Activated T-helper 1 cell treated with anti-CD3 and anti-CD28 coated beads, Interleukin-2, amount 50 U/mL, for 16 hours (primary cell): ENCODE measurements around the gene RGL1.

Source experiments
- DNase-seq, 2 donors: peaks; one replicate each; pipeline ENCODE4 v3.0.0-alpha.2; 2020; ENCODE audit warnings: low read depth in 1 of 2, low spot score in 1 of 2

Gene RGL1

DNA sequence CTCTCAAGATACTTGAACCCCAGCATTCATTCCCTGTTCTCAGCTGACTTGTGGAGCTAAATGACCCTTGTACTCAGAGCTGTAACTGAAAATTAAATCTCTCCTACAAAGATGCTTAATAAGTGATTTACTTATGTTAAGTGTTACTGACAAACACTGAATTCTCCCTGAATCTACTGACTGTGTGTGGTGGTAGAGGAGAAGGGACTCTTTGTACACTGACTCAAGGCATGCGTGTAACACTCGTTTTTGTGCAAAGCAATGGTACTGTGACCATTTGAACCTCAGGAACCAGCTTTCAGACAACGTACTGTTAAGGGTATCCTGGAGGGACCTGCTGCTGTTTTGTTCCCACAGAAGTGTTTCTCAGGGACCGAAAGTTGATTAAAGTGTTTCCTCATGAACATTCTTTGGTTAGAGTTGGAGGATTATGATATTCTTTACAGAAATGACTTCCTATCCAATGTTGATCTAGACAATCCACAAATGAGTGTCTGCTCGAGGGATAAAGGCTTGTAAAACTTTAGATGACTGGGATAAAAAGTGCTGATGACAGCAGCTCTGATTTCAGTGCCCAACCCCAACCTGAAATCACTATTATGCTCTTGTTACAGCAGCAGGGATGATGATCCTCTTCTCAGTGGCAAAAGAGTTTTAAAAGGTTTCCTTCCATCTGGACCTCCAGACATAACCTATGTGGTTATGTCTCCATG, 12.8 kb downstream of the RGL1 start:
- no peak for DNase-seq

DNA sequence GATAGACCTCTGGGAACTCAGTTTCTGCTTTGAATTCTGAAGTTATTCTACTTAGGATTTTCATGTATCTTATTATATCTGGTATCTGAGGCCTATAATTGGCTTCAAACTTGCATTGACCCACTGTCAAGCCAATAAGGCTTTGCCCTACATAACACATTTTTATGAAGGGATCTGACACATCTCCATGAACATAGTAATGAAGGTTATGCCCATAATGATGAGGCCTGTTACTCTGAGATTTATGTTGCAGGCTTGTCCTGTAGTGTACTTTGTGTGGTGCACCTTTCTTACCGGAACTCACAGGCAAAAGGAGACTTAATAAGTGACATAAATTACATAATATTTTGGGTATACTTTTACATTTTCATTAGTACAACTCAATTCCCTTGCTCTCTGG, 14.1 kb downstream of the RGL1 start:
- no peak for DNase-seq

DNA sequence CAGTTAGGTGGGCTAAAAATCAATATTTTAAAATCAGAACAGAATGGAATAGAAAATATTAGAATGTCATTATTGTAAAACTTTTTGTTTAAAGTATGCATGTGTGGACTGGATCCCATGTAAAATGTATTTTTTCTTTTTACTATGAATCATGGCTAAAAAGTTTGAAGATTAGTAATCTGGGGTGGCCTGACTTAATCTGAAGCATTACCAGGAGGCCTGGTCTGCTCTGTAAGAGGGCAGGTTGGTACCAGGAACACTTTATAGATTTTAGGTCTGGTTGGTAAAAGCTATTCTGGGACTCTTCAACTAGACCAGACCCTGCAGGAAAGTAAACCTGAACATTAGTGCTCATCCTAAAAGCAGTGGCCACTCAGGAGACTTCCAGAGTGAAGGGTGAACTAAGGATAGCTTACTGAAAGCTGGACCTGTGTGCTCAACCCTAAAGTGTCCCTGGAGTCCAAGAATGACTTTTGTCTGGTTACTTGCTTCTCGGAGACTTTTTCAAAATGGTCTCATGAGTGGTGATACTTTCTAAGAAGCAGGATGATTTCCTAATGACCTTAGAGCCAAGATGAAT, 16.5 kb downstream of the RGL1 start:
- DNase-seq, result no peak

DNA sequence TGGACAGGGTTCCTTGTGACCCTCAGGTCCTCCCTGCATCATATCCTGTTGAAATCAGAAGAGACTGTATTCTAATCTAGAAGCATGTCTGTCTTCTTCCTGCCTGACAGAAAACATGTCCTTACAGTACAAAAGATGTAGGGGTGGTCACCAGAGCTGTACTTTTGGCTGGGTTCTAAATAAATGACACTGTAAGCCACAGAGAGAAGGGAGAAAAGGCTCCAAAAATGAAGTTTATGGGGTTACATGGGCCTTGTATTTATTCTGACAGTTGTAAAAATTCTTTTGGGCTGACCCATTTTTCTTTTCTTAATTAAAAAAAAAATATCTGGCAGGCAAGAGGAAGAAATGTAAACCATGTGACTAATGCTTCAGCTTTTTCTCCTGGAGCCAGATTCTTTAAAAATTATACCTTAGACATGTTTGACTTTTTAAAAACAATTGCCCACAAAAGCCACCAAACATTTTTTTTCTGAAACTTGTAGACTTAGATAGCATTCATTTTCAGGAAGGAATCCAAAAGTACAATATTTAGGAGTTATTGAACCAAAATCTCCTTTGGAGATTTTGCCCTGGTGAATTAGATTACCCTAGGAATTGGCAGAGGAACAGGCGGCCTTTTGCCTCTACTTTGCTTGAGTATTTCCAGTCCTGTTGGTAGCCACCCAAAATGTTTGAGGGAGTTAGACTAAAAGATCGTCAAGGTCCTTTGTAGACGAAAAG, 17.1 kb downstream of the RGL1 start:
- DNase-seq, result no peak

DNA sequence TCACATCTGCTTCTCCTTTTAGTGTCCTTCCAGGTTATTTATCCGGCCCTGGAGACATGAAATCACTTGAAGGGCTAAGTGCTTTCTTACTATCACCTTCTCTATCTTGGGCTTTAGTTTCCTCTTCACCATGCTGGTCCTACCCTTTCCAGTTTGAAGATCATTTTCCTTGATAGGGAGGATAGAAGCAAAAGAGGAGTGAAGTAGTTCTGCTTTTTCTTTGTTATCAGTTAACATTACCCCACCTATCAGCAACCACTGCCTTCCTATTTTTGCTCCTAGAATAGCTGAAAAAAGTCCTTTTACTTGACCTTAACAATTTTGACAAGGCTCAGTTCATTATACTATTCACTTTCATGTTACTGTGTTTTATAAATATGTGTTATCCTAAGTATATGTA, 19.4 kb downstream of the RGL1 start:
- no peak for DNase-seq

DNA sequence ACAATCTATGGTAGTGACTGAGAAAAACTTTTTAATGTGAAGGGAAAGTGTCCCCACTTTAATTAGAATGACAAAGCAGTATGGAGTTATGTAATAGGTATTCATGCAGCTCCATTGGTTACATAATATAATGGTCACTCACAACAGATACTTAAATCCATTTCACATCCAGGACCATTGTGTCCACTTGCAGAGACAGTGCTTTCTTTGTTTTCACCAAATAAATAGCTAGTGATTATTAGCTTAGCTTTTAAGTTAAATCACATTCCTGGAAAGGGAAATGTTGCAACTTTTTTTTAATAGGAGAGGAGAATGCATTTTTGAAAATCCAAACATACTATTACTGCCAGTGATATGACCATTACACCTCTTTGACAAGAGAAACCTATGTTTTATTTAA, 22.9 kb downstream of the RGL1 start:
- DNase-seq, result no peak

DNA sequence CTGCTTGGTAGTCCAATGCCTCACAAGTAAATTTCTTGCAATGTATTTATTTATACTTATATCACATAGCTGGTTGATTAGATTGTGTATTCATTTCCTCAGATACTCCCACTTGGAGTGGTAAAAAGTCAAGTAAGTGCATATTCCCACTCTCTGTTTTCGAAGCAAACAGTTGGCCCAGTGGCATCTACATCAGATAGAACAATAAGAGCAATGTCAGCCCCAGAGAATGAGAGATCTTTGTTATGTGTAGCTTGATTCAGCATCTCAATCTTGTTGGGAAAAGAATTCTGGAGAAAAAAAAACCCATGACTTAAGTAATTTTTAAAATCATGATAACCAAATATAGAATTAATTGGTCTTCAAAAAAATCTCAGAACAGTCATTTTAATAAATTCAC, 25.5 kb downstream of the RGL1 start:
- DNase-seq, result no peak

DNA sequence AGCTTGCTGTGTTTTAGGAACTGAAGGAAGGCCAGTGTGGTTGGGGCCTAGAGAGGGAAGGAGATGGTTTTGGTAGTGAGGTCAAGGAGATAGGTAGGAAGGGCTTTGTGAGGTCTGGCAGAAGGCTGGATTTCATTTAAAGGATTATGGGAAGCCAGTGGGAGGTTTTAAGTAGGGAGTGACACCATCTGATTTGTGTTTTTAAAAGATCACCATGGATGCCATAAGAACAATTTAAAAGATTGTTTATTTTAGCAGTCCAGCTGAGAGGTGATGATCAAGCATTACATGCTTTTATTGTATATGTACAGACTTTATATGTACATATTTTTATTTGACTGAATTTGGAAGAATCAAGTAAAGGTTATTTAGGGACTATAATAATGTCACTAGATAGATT, 26.4 kb downstream of the RGL1 start:
- no peak for DNase-seq

DNA sequence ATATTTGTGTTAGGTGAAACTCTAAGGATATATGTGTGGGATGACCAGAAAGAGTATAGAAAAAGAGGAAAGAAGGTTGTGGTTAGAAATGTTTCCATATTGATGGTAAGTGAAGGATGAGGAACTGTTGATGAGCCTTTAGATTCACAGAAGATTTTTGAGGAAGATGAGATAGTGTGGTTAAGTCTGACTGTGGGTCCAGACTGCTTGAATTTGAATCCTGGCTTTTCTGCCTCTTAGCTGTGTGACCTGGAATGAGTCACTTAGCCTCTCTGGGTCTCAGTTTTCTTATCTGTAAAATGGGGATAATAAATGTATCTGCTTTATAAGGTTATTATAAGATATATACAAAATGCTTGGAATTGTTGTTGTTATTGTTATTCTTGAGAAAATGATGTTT, 27.5 kb downstream of the RGL1 start:
- DNase-seq, result no peak

DNA sequence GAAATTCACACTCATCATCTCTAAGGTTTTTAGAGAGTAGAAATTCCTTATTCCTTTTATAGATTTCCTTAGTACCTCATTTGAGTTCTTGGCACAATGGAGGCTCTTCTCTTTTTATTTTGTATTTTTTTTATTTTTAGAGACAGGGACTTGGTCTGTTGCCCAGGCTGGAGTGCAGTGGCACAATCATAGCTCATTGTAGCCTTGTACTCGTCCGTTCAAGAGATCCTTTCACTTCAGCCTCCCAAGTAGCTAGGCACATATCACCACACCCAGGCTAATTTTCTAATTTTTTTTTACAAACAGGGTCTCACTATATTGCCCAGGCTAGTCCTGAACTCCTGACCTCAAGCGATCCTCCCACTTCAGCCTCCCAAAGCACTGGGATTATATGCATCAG, 29.6 kb downstream of the RGL1 start:
- no peak for DNase-seq

DNA sequence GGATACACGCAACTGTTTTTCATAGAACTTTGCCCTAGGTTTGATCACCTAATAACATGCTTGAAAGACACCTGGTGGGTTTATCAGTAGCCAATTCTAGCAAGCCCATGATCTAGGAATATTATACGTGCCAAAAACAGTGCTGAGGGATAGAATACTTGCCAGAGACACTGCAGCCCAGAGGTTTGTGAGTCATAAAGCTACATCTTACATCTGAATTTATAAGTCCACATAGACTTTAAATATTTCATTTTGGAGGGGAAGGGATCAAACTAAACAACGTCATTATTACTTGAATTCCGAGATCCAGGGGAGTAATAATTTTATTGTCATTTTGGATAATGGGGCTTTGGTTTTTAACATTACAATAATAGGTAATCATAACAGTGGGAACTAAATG, 31.7 kb downstream of the RGL1 start:
- no peak for DNase-seq

DNA sequence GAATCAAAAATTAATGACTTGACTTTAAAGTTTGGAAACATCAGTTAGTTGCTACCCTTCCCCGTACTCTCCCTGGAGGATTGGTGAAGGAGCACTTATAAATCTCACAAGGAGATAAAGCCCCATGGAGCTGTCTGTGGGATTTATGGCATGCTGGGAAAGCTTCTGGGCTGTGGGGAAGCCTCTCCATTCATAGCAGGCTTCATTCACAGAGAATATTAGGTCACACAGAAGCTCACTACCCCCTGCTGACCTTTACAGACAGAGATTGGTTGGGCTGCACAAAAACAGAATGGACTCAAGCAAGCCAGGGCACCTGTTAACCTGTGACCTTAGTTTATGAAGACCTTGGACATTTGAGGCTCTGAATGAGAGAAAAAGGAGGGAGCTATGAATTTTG, 32.1 kb downstream of the RGL1 start:
- DNase-seq, result no peak

DNA sequence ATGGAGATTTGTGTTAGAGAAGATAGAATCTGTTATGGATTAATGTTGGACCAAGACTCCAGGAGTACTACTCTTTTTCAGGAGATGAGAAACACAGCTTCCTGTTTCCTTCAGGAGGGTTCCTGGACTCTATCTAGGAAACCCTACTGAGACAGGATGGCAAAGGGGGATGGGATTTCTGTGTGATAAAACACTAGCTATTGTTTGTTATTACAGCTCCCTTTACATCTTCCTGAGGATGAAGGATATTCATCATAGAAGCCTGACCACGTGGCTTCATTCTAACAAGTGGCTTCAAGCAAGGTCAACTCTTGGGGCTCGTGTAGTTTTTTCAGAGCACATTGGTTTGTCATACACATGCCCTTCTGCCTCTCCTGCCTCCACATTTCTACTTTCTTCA, 33.3 kb downstream of the RGL1 start:
- no peak for DNase-seq

DNA sequence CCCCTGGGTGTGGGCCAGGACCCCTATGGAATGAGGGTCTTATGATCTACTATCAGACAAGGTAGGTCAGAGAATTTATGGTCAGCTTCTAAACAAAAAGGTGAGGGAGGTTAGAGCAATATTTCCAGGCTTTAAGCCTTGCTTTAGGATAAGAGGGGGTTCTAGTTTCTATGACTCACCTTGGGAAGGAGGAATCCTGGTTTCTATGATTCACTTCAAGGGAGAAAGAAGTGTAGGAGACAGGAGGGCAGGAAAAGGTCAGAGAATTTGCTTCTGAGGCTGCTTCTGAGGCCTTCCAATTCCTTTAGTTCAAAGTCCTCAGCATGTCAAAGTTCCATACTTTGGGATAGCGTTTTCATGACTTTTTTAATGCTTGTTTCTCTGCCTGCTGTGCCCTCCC, 35.2 kb downstream of the RGL1 start:
- no peak for DNase-seq

DNA sequence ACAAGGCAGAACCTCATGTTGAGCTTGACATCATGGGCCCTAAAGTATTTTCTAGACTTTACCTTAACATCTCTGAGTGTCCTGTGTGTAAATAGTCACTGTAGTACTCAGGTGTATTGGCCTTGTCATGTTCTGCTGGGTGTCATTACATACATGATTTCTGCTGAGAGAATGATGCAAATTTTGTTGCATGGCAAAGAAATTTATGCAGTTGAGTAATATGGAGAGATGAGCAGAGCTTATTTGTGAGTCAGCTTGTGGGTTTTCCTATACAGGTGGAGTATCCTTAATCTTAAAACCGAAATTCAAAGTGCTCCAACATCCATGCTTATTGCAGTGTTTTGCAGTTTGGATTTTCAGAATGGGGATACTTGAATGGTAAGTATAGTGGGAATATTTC, 36.6 kb downstream of the RGL1 start:
- DNase-seq, result no peak

DNA sequence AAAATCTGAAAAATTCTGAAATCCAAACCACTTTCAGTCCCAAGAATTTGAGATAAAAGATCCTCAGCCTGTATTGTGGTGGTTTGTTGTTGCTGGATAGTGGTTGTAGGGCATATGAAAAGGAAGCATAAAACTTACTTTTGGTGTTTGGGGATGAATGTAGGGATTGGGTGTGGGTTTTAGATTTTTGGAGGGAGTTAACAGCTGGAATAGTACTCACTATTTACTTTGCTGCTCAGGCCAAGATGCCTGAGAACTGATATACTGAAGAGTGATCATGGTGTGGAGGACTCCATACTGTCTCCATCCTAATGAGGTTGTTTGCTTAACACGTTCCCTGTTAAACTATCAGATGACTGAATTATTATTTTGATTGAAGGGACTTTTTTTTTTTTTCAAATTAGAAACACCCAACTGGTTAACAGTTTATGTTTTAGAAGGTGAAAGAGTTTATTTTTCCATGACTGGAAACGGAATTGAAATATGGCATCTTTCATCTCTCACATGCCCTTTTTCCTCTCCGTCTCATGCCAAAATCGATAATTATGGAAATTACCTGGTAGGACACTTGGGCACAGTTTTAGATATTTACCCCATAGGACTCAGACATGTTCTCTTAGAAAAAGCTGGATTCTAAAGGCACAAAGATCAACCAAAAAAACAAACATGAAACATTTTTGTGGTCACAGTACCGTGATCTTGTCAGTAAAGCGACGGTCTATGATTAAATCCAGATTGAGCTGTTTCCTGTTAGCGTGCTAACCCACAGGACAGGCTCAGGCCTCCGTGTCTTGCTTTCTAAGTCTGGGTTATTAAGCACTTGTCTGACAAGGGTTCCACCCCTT, 37.3 kb downstream of the RGL1 start:
- DNase-seq, result no peak

DNA sequence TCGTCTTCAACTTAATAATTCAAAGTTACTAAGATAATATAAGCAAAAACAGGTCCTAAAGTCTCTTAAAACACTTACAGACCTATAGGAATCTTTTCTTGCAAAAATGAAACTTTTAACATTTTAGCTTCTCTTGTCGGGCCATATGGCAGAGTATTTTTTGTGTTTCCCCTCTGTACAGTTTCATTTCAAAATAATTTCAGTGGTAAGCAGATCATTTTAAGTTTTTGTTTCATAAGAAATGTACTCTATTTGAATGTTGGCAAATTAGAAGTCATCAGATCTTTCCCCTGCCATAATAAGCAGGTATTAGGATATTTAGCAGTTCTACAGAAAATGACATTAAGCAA, 37.9 kb downstream of the RGL1 start:
- no peak for DNase-seq

DNA sequence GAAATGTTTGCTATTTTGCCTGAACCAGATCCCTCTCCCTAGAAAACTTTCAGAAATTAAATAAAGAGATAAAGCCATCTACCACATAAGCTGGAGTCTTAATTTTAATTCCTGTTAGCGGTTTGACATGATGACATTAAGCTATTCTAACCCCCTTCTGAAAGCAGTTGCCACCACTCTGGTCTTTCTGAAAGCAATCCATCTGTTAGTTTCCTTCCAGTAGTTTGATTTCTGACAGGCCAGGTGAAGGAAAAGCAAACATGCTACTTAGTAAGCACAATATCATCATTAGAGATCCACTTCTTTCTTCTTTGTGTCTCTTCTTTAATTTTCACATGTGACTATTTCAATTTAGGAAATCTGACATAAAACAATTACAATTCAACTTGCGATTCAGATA, 39.9 kb downstream of the RGL1 start:
- DNase-seq, result no peak

DNA sequence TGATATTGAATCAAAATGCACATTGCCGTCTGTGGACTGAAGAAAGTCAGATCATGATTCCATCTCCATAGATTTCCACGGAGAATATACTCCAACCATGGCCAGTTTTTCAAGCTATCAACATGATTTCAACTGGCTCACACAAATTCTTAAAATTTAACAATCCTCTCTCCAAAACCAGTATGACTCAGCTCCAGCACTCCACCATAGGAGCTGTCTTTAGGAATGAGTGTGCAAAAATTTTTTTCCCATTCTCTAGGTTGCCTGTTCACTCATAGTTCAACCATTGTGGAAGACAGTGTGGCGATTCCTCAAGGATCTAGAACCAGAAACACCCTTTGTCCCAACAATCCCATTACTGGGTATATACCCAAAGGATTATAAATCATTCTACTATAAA, 40.8 kb downstream of the RGL1 start:
- no peak for DNase-seq

DNA sequence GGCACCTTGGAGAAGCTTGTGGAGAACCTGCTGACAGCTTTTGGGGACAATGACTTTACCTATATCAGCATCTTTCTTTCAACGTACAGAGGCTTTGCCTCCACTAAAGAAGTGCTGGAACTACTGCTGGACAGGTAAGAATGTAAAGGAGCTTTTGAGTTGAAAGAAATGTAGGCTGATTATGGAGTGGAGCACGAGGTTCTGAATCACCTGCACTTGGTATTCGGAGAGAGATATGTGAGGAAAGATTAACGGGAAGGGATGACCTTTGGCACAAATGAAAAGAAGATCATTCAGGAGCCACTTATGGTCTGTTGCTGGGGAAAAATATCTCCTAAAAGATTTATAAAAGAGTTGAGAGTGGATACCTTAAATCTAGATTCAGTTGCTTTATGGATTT, 42.7 kb downstream of the RGL1 start:
- DNase-seq, result no peak

DNA sequence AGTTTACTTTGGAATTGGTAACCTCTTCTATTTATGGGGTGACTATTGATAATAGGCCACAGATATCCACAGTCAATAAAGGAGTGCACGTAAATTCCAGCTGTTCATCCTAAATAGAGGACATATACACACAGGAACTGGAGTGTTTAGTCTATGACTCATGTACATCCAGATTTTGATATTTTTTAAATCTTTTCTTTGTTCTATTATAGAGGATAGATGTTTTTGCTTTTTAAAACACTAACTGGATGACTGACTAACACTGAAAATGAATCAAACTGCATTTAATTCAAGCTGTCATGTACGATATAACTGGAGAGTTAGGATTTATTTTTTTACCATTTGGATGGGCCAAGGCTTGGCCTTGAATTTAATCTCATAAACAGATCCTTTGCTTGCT, 45.9 kb downstream of the RGL1 start:
- no peak for DNase-seq

DNA sequence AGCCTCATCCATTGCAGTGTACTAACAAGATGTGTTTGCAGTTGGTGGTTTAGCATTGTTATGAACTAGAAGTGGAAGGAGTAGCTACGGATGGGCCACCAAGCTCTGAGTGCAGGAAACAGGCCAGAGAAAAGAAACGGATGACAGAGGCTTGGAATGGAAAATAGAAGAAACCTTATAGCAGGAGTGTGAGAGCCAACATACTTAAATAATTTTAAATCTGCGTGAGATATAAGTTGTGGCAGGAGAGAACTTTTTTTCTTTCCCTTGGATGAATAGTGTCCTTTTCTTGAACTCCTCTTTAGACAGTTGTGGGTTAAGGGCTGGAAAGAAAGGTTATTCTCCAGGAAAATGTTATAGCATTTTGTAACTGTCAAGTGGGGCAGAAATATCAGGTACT, 54.2 kb downstream of the RGL1 start:
- DNase-seq, result no peak
